Measurements from ENCODE around the gene ZBTB7B. TPM values are rescaled to one million over a fixed set of nuclear protein-coding genes. Genes with fewer than 3 reads are reported as not detected.
A peak's percentile ranks its signal among the peaks of the same experiment; 100 is the strongest.

ZBTB7B gene
- total RNA-seq, 5 donors from 2014 or later (not counting 1 experiment from before 2014, with no cell fraction given) = 39.6 to 68.4 (median 51.7) TPM

- Histone ChIP-seq H3K9me3 (no peaks in the 10 kb centered on the region), H3K27ac (ENCODE audit: low read length) (peak overlapping the region; percentile 50), H3K4me1 (ENCODE audit: control insufficient read depth in 1 of 2, extremely low read depth in 1 of 2, insufficient read depth in 2 of 2, low read length in 2 of 2) (peaks cover 39 to 56% of the 10 kb centered on the region in 2 experiments), H3K4me3 (ENCODE audit: control insufficient read depth in 1 of 2, extremely low read depth in 1 of 2, low read length in 1 of 2) (peak overlapping the region in 1 of 2 donors; percentile 15), H3K36me3 (ENCODE audit: control insufficient read depth in 2 of 2, extremely low read depth in 1 of 2, insufficient read depth in 1 of 2, low read length in 1 of 2) (peaks cover 4 to 25% of the 10 kb centered on the region in 2 donors), H3K27me3 (replicated peaks in 1 of 2; ENCODE audit: control insufficient read depth in 2 of 2, extremely low read depth in 1 of 2, insufficient read depth in 2 of 2, low read length in 1 of 2) (no peaks in the 10 kb centered on the region)
- Mint-ChIP-seq H3K4me3 (peak overlapping the region in 2 of 3 donors; percentile 55 to 89), H3K9me3 (no peaks in the 10 kb centered on the region), H3K4me1 (peaks cover 58 to 70% (median 67%) of the 10 kb centered on the region in 3 donors), H3K36me3 (peaks cover 3% of the 10 kb centered on the region), H3K27ac (peak overlapping the region; percentile 81 to 82), H3K27me3 (no peaks in the 10 kb centered on the region)
- ATAC-seq (replicated peaks in 1 of 4) (peak in 2 of 4 experiments; percentile 2 to 3), DNase-seq (no peak)
- CTCF ChIA-PET = interaction anchor here (0.6 to 3.5 kb wide), 18 partner anchors 11 to 458 kb away, joined by 3 to 23 read pairs (median 4); partner anchors contain the start of genes PMVK (in 2 of the 2), CKS1B (in 1 of the 2), FLAD1 (in 1 of the 2) and LENEP (in 1 of the 2)
- no CpG with 5 or more reads among the region's 6 CpGs for WGBS (ENCODE audit: insufficient coverage)
- POLR2A ChIA-PET = interaction anchor here in 1 of 2 donors (0.6 kb wide), 1 partner anchor 118 kb away, joined by 7 read pairs; no protein-coding TSS in a partner anchor
Measured at GRCh38 chr1:155017946-155018316, 15.3 kb downstream of the ZBTB7B start.

- H3K27ac ChIP-seq (ENCODE audit: low read length) = no peak overlapping the region
- 87% methylated on average over 3 of the region's 8 CpGs for WGBS (ENCODE audit: insufficient coverage)
- no peaks in the 10 kb centered on the region for H3K27me3 ChIP-seq (replicated peaks in 1 of 2; ENCODE audit: control insufficient read depth in 2 of 2, extremely low read depth in 1 of 2, insufficient read depth in 2 of 2, low read length in 1 of 2)
- DNase-seq = no peak
- Mint-ChIP-seq H3K4me1 (peaks cover 51 to 64% (median 64%) of the 10 kb centered on the region in 3 donors), H3K9me3 (no peaks in the 10 kb centered on the region), H3K36me3 (peaks cover 3% of the 10 kb centered on the region), H3K27me3 (no peaks in the 10 kb centered on the region), H3K27ac (peak overlapping the region; percentile 56 to 79), H3K4me3 (no peak overlapping the region)
- H3K9me3 ChIP-seq = no peaks in the 10 kb centered on the region
- ChIA-PET POLR2A (interaction anchor here (0.5 to 0.6 kb wide), 3 partner anchors 33 to 555 kb away, joined by 5 to 7 read pairs (median 5); no protein-coding TSS in a partner anchor), CTCF (interaction anchor here (0.6 to 3.5 kb wide), 7 partner anchors 11 to 314 kb away, joined by 3 to 23 read pairs (median 10); partner anchors contain the start of genes FLAD1 (in 1 of the 2), PMVK (in 1 of the 2) and PYGO2 (in 1 of the 2))
- peaks cover 4 to 25% of the 10 kb centered on the region in 2 donors for H3K36me3 ChIP-seq (ENCODE audit: control insufficient read depth in 2 of 2, extremely low read depth in 1 of 2, insufficient read depth in 1 of 2, low read length in 1 of 2)
- no peak overlapping the region for H3K4me3 ChIP-seq (ENCODE audit: control insufficient read depth in 1 of 2, extremely low read depth in 1 of 2, low read length in 1 of 2)
- no peak for ATAC-seq (replicated peaks in 1 of 4)
- peaks cover 33 to 50% of the 10 kb centered on the region in 2 experiments for H3K4me1 ChIP-seq (ENCODE audit: control insufficient read depth in 1 of 2, extremely low read depth in 1 of 2, insufficient read depth in 2 of 2, low read length in 2 of 2)
Measured at GRCh38 chr1:155018617-155019348, 16.2 kb downstream of the ZBTB7B start.

GRCh38 chr1:155019377-155020245, 17.0 kb downstream of the ZBTB7B start:
- Histone ChIP-seq H3K27me3 (replicated peaks in 1 of 2; ENCODE audit: control insufficient read depth in 2 of 2, extremely low read depth in 1 of 2, insufficient read depth in 2 of 2, low read length in 1 of 2) (no peaks in the 10 kb centered on the region), H3K9me3 (no peaks in the 10 kb centered on the region), H3K4me1 (ENCODE audit: control insufficient read depth in 1 of 2, extremely low read depth in 1 of 2, insufficient read depth in 2 of 2, low read length in 2 of 2) (peaks cover 26 to 42% of the 10 kb centered on the region in 2 experiments), H3K27ac (ENCODE audit: low read length) (peak overlapping the region; percentile 6), H3K36me3 (ENCODE audit: control insufficient read depth in 2 of 2, extremely low read depth in 1 of 2, insufficient read depth in 1 of 2, low read length in 1 of 2) (peaks cover 4 to 20% of the 10 kb centered on the region in 2 donors), H3K4me3 (ENCODE audit: control insufficient read depth in 1 of 2, extremely low read depth in 1 of 2, low read length in 1 of 2) (no peak overlapping the region)
- Mint-ChIP-seq H3K9me3 (no peaks in the 10 kb centered on the region), H3K27me3 (no peaks in the 10 kb centered on the region), H3K4me1 (peaks cover 42 to 57% (median 56%) of the 10 kb centered on the region in 3 donors), H3K36me3 (peaks cover 3% of the 10 kb centered on the region), H3K4me3 (peak overlapping the region in 1 of 3 donors; percentile 3), H3K27ac (peak overlapping the region; percentile 56 to 79)
- DNase-seq (no peak), ATAC-seq (replicated peaks in 1 of 4) (no peak)
- ChIA-PET POLR2A (interaction anchor here (0.5 to 0.6 kb wide), 2 partner anchors 66 to 556 kb away, joined by 5 read pairs; no protein-coding TSS in a partner anchor), CTCF (interaction anchor here (0.7 to 1.4 kb wide), 4 partner anchors 12 to 83 kb away, joined by 3 to 10 read pairs (median 4); partner anchors contain the start of gene PMVK (in 1 of the 2))
- 64% methylated on average over 11 of the region's 11 CpGs for WGBS (ENCODE audit: insufficient coverage)

GRCh38 chr1:155022136-155022926, 19.7 kb downstream of the ZBTB7B start:
- ChIA-PET POLR2A (interaction anchor here in 1 of 2 donors (0.5 to 0.7 kb wide), 2 partner anchors 28 to 38 kb away, joined by 3 to 6 read pairs; no protein-coding TSS in a partner anchor), CTCF (interaction anchor here (0.6 to 1.2 kb wide), 8 partner anchors 24 to 1139 kb away, joined by 3 to 6 read pairs (median 3); partner anchors contain the start of genes FLAD1 (in 1 of the 2) and PBXIP1 (in 1 of the 2))
- Mint-ChIP-seq H3K9me3 (no peaks in the 10 kb centered on the region), H3K27me3 (no peaks in the 10 kb centered on the region), H3K4me1 (peaks cover 22 to 41% (median 34%) of the 10 kb centered on the region in 3 donors), H3K4me3 (no peak overlapping the region), H3K36me3 (no peaks in the 10 kb centered on the region), H3K27ac (peak overlapping the region in 1 of 2 donors; percentile 55)
- Histone ChIP-seq H3K4me3 (ENCODE audit: control insufficient read depth in 1 of 2, extremely low read depth in 1 of 2, low read length in 1 of 2) (no peak overlapping the region), H3K27me3 (replicated peaks in 1 of 2; ENCODE audit: control insufficient read depth in 2 of 2, extremely low read depth in 1 of 2, insufficient read depth in 2 of 2, low read length in 1 of 2) (no peaks in the 10 kb centered on the region), H3K27ac (ENCODE audit: low read length) (no peak overlapping the region), H3K9me3 (no peaks in the 10 kb centered on the region), H3K36me3 (ENCODE audit: control insufficient read depth in 2 of 2, extremely low read depth in 1 of 2, insufficient read depth in 1 of 2, low read length in 1 of 2) (no peaks in the 10 kb centered on the region), H3K4me1 (ENCODE audit: control insufficient read depth in 1 of 2, extremely low read depth in 1 of 2, insufficient read depth in 2 of 2, low read length in 2 of 2) (peaks cover 8 to 15% of the 10 kb centered on the region in 2 experiments)
- ATAC-seq (replicated peaks in 1 of 4) = no peak
- DNase-seq = no peak
- 98% methylated on average over 4 of the region's 8 CpGs for WGBS (ENCODE audit: insufficient coverage)

- no peaks in the 10 kb centered on the region for H3K9me3 ChIP-seq
- POLR2A ChIA-PET = interaction anchor here (0.5 to 0.7 kb wide), 2 partner anchors 23 to 28 kb away, joined by 3 to 4 read pairs; no protein-coding TSS in a partner anchor
Measured at GRCh38 chr1:155022927-155023236, 20.3 kb downstream of the ZBTB7B start.

More at GRCh38 chr1:155022927-155023236, 20.3 kb downstream of the ZBTB7B start:
- CTCF ChIA-PET = interaction anchor here in 1 of 2 donors (0.6 to 0.9 kb wide), 4 partner anchors 24 to 463 kb away, joined by 3 to 5 read pairs (median 3); partner anchors contain the start of gene PBXIP1
- H3K36me3 ChIP-seq (ENCODE audit: control insufficient read depth in 2 of 2, extremely low read depth in 1 of 2, insufficient read depth in 1 of 2, low read length in 1 of 2) = no peaks in the 10 kb centered on the region
- no peak for ATAC-seq (replicated peaks in 1 of 4)
- no peaks in the 10 kb centered on the region for H3K27me3 Mint-ChIP-seq
- H3K27ac ChIP-seq (ENCODE audit: low read length) = no peak overlapping the region
- peak overlapping the region in 1 of 2 donors; percentile 34 for H3K27ac Mint-ChIP-seq
- no peak overlapping the region for H3K4me3 ChIP-seq (ENCODE audit: control insufficient read depth in 1 of 2, extremely low read depth in 1 of 2, low read length in 1 of 2)
- H3K9me3 Mint-ChIP-seq = no peaks in the 10 kb centered on the region
- no peak for DNase-seq
- peaks cover 5 to 9% of the 10 kb centered on the region in 2 experiments for H3K4me1 ChIP-seq (ENCODE audit: control insufficient read depth in 1 of 2, extremely low read depth in 1 of 2, insufficient read depth in 2 of 2, low read length in 2 of 2)
- 57% methylated on average over 4 of the region's 4 CpGs for WGBS (ENCODE audit: insufficient coverage)
- no peaks in the 10 kb centered on the region for H3K27me3 ChIP-seq (replicated peaks in 1 of 2; ENCODE audit: control insufficient read depth in 2 of 2, extremely low read depth in 1 of 2, insufficient read depth in 2 of 2, low read length in 1 of 2)
- no peaks in the 10 kb centered on the region for H3K36me3 Mint-ChIP-seq
- no peak overlapping the region for H3K4me3 Mint-ChIP-seq
- peaks cover 17 to 37% (median 29%) of the 10 kb centered on the region in 3 donors for H3K4me1 Mint-ChIP-seq

Measured in T-cell (primary cell).